Activated CD8-positive, alpha-beta memory T cell treated with anti-CD3 and anti-CD28 coated beads for 36 hours (primary cell): Measurements from ENCODE around the gene ADAP1. TPM values are rescaled to one million over a fixed set of nuclear protein-coding genes. Genes with fewer than 3 reads are reported as not detected.

Experiments used
- CTCF ChIA-PET: fragments of 350-600 bp; sonication (Branson Sonifier 250); formaldehyde crosslinking; loops from one replicate; lab custom pipeline; 2021; ENCODE audit warnings: antibody characterized with exemption; lab: Charles Lee
- POLR2A ChIA-PET: fragments of 350-600 bp; sonication (Branson Sonifier 250); formaldehyde crosslinking; loops from one replicate; lab custom pipeline; 2021; ENCODE audit warnings: antibody characterized with exemption; lab: Charles Lee
- total RNA-seq, 2 experiments: library from RNA; stranded (reverse); gene quantifications; one replicate each; pipeline ENCODE4 v1.2.3, GENCODE V29; 2021

Gene ADAP1
- total RNA-seq, 2 experiments from 2014 or later = 68.9 to 69.1 TPM

GRCh38 chr7:978416-979091 is 24.1 kb upstream of the ADAP1 start:
- CTCF ChIA-PET = interaction anchor here (0.6 to 2.9 kb wide), 4 partner anchors 14 to 101 kb away, joined by 3 to 15 read pairs (median 3); no protein-coding TSS in a partner anchor
- POLR2A ChIA-PET = no interaction called here

- ChIA-PET CTCF (interaction anchor here (1.0 to 2.9 kb wide), 3 partner anchors 15 to 101 kb away, joined by 3 to 15 read pairs (median 3); no protein-coding TSS in a partner anchor), POLR2A (no interaction called here)
Observed at GRCh38 chr7:978049-978346, 23.5 kb upstream of the ADAP1 start.

GRCh38 chr7:977326-978048 is 23.0 kb upstream of the ADAP1 start:
- CTCF ChIA-PET = interaction anchor here (1.0 to 2.9 kb wide), 3 partner anchors 15 to 102 kb away, joined by 3 to 15 read pairs (median 3); no protein-coding TSS in a partner anchor
- POLR2A ChIA-PET = no interaction called here

DNA sequence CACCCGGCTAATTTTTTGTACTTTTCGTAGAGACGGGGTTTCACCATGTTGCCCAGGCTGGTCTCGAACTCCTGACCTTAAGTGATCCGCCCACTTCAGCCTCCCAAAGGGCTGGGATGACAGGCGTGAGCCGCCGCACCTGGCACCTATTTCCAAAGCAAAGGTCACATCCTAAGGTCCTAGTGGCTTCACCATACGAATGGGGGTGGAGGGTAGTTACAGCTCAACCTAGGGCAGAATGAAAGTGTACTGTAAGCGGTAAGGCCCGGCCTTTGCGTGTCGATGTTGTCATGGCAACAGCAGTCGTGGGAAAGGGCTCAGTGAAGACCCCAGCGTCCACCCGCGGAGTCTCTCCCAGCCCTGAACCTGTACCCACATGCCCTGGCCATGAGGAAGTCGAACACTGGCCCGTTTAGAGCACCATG is 22.4 kb upstream of the ADAP1 start:
- POLR2A ChIA-PET = no interaction called here
- CTCF ChIA-PET = interaction anchor here (2.9 kb wide), 1 partner anchor 16 kb away, joined by 15 read pairs; no protein-coding TSS in a partner anchor

GRCh38 chr7:975702-976473 is 21.4 kb upstream of the ADAP1 start:
- POLR2A ChIA-PET = interaction anchor here (1.4 to 2.6 kb wide), 2 partner anchors 53 to 163 kb away, joined by 7 to 22 read pairs; a partner anchor contains a TSS
- CTCF ChIA-PET = interaction anchor here (1.2 to 3.4 kb wide), 6 partner anchors 17 to 163 kb away, joined by 3 to 23 read pairs (median 4); partner anchors contain the start of gene GPR146

- POLR2A ChIA-PET = interaction anchor here (0.6 to 2.6 kb wide), 8 partner anchors 18 to 370 kb away, joined by 3 to 22 read pairs (median 3); partner anchors contain the start of gene GET4
- CTCF ChIA-PET = interaction anchor here (0.7 to 3.4 kb wide), 8 partner anchors 18 to 526 kb away, joined by 3 to 23 read pairs (median 4); partner anchors contain the start of gene GPR146
Observed at GRCh38 chr7:974820-975681, 20.6 kb upstream of the ADAP1 start, which contains the start of gene COX19. COX19 (minus strand) TSS chr7:975549; CDS start chr7:975509, 40 bp downstream.

DNA sequence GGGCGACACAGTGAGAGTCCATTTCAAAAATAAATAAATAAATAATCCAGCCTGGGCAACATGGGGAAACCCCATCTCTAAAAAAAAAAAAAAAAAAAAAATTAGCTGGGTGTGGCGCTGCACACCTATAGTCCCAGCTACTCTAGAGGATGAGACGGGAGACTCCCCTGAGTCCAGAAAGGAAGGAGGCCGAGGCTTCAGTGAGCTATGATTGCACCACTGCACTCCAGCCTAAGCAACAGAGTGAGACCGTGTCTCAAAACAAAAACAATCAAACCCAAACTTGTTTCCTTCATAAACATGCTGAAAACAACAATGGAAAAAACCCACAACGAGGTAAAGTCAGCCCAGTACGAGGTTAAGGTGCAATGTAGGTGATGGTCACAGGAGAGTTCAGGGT is 19.7 kb upstream of the ADAP1 start:
- CTCF ChIA-PET = interaction anchor here (0.6 to 3.4 kb wide), 6 partner anchors 19 to 144 kb away, joined by 3 to 23 read pairs (median 4); no protein-coding TSS in a partner anchor
- POLR2A ChIA-PET = interaction anchor here (0.7 to 2.6 kb wide), 2 partner anchors 49 to 51 kb away, joined by 9 to 22 read pairs; no protein-coding TSS in a partner anchor

DNA sequence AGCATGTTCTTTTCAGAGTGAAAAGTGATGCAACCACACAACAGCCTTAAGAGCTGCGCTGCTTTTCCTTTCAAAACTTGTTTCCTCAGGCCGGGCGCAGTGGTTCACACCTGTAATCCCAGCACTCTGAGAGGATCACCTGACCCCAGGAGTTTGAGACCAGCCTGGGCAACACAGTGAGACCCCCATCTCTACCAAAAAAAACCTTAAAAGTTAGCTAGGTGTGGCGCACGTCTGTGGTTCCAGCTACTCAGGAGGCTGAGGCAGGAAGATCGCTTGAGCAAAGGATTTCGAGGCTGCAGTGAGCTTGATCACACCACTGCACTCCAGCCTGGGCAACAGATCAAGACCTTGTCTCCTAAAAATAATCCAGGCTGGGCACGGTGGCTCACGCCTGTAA is 18.8 kb upstream of the ADAP1 start:
- CTCF ChIA-PET = interaction anchor here (3.4 kb wide), 1 partner anchor 20 kb away, joined by 23 read pairs; no protein-coding TSS in a partner anchor
- POLR2A ChIA-PET = interaction anchor here (0.7 kb wide), 1 partner anchor 70 kb away, joined by 3 read pairs; no protein-coding TSS in a partner anchor

- ChIA-PET CTCF (interaction anchor here (3.4 kb wide), 1 partner anchor 20 kb away, joined by 23 read pairs; no protein-coding TSS in a partner anchor), POLR2A (interaction anchor here (0.7 kb wide), 1 partner anchor 71 kb away, joined by 3 read pairs; no protein-coding TSS in a partner anchor)
Observed at GRCh38 chr7:972676-973309, 18.3 kb upstream of the ADAP1 start.

GRCh38 chr7:972110-972509 is 17.6 kb upstream of the ADAP1 start:
- ChIA-PET CTCF (no interaction called here), POLR2A (no interaction called here)

- POLR2A ChIA-PET = interaction anchor here (0.5 kb wide), 1 partner anchor 57 kb away, joined by 4 read pairs; no protein-coding TSS in a partner anchor
- CTCF ChIA-PET = no interaction called here
Observed at GRCh38 chr7:970744-971143, 16.3 kb upstream of the ADAP1 start.

DNA sequence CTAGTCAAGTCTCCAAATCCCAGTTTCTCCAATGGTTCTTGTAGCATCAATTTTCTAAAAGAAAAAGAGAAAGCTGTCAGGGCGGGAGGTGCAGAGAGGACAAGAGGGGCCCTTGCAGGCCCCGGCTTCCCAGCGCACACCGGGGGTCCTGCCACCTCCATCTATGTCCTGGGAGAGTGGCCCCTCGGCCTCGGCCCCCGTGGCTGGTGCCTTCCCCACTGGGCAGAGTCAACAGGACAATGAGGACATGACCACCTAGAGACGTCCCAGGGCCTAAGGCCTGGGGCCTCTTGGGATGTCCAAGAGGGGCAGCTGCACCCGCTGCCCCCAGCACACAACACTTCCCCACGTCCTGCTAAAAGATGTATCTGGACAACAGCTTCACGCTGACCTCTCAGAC is 14.9 kb upstream of the ADAP1 start:
- ChIA-PET POLR2A (no interaction called here), CTCF (interaction anchor here (0.7 kb wide), 1 partner anchor 15 kb away, joined by 3 read pairs; no protein-coding TSS in a partner anchor)

- ChIA-PET CTCF (interaction anchor here (0.7 kb wide), 1 partner anchor 182 kb away, joined by 3 read pairs; no protein-coding TSS in a partner anchor), POLR2A (no interaction called here)
Observed at GRCh38 chr7:968205-969105, 14.0 kb upstream of the ADAP1 start.

DNA sequence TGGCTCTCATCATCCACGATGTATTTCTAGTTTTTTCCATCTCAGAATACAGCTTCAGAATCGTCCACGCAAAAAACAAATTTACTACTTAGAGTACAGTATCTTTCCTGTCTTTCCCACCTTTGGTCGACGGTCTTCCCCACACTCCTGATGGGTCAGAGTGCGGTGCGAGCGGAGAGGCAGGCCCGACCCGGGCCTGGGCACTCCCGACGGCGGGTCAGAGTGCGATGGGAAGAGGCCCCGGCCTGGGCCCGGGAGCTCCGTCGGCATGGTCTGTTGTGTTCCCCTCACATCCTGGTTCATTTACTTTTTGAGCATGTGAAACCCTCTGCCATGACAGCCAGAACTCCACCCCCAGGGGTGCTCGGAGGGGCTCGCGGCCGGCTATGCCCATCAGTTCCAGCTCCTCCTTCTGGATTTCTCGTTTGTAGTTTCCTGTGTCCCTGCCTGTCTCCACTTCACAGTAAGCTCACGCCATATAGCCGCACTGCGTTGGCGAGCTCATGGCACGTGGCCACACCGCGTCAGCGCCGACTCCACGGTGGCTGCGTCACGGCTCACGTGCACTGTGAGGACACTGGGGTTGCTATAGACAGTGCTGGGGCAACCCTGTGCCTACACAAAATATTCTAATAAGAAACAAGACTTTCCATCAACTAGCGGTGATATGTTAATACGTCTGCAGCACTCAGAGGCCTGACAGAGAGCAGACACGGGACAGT is 13.0 kb upstream of the ADAP1 start:
- CTCF ChIA-PET = no interaction called here

DNA sequence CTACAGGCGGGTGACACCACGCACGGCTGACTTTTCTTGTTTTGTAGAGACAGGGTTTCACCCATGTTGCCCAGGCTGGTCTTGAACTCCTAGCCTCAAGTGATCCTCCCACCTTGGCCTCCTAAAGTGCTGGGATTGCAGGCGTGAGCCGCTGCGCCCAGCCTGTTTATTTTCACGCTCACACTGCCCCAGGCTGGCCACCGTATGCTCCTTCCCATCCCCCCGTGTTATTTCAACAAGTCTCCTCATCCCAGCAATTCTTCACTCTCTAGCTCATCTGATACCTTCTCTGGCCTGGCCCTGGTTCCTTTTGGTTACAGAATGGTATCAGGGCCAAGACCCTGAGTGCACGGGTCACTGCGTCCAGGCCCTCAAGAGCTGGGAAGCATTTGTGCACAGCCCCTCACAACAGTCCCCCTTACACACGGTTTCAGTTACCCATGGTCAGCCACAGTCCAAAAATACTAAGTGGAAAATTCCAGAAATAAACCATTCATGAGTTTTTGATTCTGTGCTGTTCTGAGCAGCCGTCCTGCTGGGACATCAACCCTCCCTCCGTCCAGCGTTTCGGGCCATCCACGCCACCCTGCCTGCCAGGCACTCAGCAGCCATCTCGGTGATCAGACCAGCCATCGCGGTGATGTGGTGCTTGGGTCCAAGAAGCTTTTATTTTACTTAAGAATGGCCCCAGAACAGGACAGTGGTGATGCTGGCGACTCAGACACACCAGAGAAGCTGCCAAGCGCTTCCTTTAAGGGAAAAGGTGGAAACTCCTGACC is 12.0 kb upstream of the ADAP1 start:
- POLR2A ChIA-PET = no interaction called here
- CTCF ChIA-PET = interaction anchor here (1.0 kb wide), 1 partner anchor 11 kb away, joined by 4 read pairs; no protein-coding TSS in a partner anchor

More for the DNA sequence above, 13.0 kb upstream of the ADAP1 start:
- POLR2A ChIA-PET = no interaction called here
